KMS-11 (cell line): ENCODE data around the gene WNT11.

ENCODE experiments used
- H2AFZ ChIP-seq: fragments of 200-600 bp; sonication (generic); 2 replicates; pipeline ENCODE4 v1.6.1; 2016; ENCODE audit warnings: antibody characterized with exemption, mixed run types, low read depth
- H3K27ac ChIP-seq: fragments of 200-600 bp; sonication (generic); 2 replicates; pipeline ENCODE4 v1.6.1; 2016; ENCODE audit warnings: mild to moderate bottlenecking, mixed run types
- H3K27me3 ChIP-seq: fragments of 200-600 bp; sonication (generic); 2 replicates; pipeline ENCODE4 v1.6.1; 2017; ENCODE audit warnings: mild to moderate bottlenecking, low read depth, mixed run types, moderate library complexity; ENCODE audit not compliant: insufficient read depth
- H3K36me3 ChIP-seq: fragments of 200-600 bp; sonication (generic); 2 replicates; pipeline ENCODE4 v1.6.1; 2017; ENCODE audit warnings: mild to moderate bottlenecking, mixed run types; ENCODE audit not compliant: insufficient read depth
- H3K4me1 ChIP-seq: fragments of 200-600 bp; sonication (generic); 2 replicates; pipeline ENCODE4 v1.6.1; 2016; ENCODE audit warnings: mild to moderate bottlenecking, low read depth, mixed run types; ENCODE audit not compliant: poor library complexity, severe bottlenecking
- H3K4me2 ChIP-seq: fragments of 200-600 bp; sonication (generic); 2 replicates; pipeline ENCODE4 v1.7.0; 2016; ENCODE audit warnings: mild to moderate bottlenecking, mixed run types
- H3K4me3 ChIP-seq: fragments of 200-600 bp; sonication (generic); IDR thresholded peaks from 2 replicates; pipeline ENCODE4 v1.6.1; 2017; ENCODE audit warnings: low read depth, low read length, mixed read lengths; ENCODE audit not compliant: insufficient read depth
- H3K79me2 ChIP-seq: fragments of 200-600 bp; sonication (generic); 2 replicates; pipeline ENCODE4 v1.6.1; 2016; ENCODE audit warnings: low read depth, mixed run types; ENCODE audit not compliant: insufficient read depth
- H3K9ac ChIP-seq: fragments of 200-600 bp; sonication (generic); 2 replicates; pipeline ENCODE4 v1.6.1; 2016; ENCODE audit warnings: mild to moderate bottlenecking, mixed run types
- H4K20me1 ChIP-seq: fragments of 200-600 bp; sonication (generic); 2 replicates; pipeline ENCODE4 v1.6.1; 2016; ENCODE audit warnings: mild to moderate bottlenecking, mixed run types; ENCODE audit not compliant: insufficient read depth
- TF ChIP-seq, protein P1 (sequence below): fragments of 200-600 bp; sonication (generic); conservative IDR thresholded peaks from 2 replicates; pipeline ENCODE4 v1.6.1; 2017; ENCODE audit warnings: low read depth, mild to moderate bottlenecking, antibody characterized with exemption, low read length, moderate library complexity, mixed read lengths

Gene WNT11

DNA sequence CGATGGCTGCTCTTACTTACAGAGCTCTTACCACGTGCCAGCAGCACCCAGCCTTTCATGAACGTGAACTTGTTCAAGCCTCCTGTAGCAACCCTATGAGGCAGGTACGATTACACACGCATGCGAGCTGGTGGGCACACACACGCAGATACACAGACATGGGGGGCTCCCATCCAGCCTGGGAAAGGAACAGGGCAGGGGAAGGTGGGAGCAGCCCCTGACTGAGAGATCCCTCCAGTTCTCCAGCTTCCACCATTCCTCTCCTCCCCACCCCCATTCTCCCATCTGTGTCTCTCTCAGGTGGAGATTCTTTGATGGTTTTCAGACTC lies 37.6 kb upstream of the WNT11 start:
- Histone ChIP-seq H3K4me2 (no peak overlapping the region), H3K9ac (no peak overlapping the region), H4K20me1 (no peaks in the 10 kb centered on the region), H3K27ac (no peak overlapping the region), H3K4me1 (no peaks in the 10 kb centered on the region), H2AFZ (no peak overlapping the region), H3K79me2 (no peaks in the 10 kb centered on the region), H3K36me3 (no peaks in the 10 kb centered on the region), H3K27me3 (no peaks in the 10 kb centered on the region), H3K4me3 (no peak overlapping the region)
- TF ChIP-seq, protein P1, sequence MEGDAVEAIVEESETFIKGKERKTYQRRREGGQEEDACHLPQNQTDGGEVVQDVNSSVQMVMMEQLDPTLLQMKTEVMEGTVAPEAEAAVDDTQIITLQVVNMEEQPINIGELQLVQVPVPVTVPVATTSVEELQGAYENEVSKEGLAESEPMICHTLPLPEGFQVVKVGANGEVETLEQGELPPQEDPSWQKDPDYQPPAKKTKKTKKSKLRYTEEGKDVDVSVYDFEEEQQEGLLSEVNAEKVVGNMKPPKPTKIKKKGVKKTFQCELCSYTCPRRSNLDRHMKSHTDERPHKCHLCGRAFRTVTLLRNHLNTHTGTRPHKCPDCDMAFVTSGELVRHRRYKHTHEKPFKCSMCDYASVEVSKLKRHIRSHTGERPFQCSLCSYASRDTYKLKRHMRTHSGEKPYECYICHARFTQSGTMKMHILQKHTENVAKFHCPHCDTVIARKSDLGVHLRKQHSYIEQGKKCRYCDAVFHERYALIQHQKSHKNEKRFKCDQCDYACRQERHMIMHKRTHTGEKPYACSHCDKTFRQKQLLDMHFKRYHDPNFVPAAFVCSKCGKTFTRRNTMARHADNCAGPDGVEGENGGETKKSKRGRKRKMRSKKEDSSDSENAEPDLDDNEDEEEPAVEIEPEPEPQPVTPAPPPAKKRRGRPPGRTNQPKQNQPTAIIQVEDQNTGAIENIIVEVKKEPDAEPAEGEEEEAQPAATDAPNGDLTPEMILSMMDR: no peak

DNA sequence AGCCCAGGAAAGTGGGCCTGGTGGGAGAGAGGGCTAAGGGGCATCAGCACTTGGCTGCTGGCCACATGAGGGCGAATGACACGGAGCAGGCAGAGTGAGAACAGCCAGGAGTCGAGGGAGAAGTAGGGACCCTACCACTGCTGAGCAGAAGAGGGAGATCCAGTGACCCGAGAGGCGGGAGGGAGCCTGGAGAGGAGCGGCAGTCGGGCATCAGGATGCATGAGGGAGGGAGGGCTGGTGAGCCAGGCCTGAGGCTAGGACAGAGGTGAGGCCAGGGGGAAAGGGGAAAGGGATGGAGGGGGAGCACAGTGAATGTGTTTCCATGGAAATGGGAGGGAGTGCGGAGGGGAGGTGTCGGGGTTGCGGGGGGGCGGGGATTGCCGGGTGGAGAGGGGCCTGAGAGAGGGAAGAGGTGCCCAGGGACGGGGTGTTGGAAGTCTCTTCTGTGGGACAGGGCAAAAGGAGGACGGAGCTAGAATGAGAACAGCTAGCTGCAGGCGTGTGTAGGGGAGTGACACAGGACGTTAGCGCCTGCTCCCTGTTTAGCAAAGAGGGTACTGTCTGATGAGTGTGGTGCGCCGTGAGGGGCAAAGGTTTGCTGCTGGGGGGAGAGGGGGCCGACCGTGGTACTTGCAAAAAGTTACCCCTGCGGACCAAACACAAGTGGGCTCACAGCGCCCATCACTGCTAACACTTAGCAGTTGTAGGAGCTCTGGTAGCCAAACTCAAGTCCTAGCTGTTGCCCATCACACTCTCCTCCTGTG lies 37.1 kb upstream of the WNT11 start:
- H3K79me2 ChIP-seq: no peaks in the 10 kb centered on the region
- no peaks in the 10 kb centered on the region for H4K20me1 ChIP-seq
- H2AFZ ChIP-seq: no peak overlapping the region
- H3K4me2 ChIP-seq: no peak overlapping the region
- TF ChIP-seq, protein P1: no peak
- H3K27ac ChIP-seq: no peak overlapping the region
- no peaks in the 10 kb centered on the region for H3K36me3 ChIP-seq
- no peaks in the 10 kb centered on the region for H3K4me1 ChIP-seq
- no peak overlapping the region for H3K9ac ChIP-seq
- H3K4me3 ChIP-seq: no peak overlapping the region
- no peaks in the 10 kb centered on the region for H3K27me3 ChIP-seq

DNA sequence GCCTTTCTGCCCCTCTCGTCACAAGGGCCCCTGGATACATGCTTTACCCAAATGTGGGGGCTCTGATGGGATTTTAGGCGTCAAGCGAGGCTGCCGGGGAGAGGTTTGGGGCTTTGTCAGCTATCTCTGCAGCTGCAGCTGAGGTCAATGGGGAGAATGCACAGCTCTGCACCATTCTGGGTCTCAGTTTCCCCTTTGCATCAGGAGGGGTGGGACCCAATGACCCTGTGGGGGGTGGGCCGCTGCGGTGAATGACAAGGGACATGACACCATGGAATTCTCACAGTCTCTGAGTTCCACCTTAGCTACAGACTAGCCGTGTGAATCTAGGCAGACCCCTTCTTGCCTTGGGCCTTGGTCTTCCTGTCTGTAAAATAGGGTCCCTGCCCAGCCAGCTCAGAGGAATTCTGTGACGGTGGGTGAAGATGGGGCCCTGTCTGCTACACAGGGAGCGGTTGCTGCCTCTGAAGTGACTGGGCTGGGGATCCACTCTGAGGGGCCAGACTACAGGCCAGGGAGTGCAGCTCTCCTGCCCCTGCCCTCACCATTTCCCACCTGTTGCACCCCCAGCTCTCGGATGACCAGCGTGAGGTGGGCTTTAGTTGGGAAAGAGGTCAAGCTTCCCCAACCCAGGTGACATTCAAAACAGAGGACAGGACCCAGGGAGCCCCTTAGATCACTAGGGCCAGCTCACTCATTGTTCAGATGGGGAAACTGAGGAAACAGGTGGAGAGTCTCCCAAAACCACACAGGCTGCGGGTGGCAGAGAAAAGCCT lies 35.9 kb upstream of the WNT11 start:
- H3K27ac ChIP-seq: no peak overlapping the region
- H3K79me2 ChIP-seq: no peaks in the 10 kb centered on the region
- TF ChIP-seq, protein P1: no peak
- H4K20me1 ChIP-seq: no peaks in the 10 kb centered on the region
- no peak overlapping the region for H3K9ac ChIP-seq
- no peak overlapping the region for H3K4me3 ChIP-seq
- H3K27me3 ChIP-seq: no peaks in the 10 kb centered on the region
- no peaks in the 10 kb centered on the region for H3K36me3 ChIP-seq
- no peak overlapping the region for H3K4me2 ChIP-seq
- H2AFZ ChIP-seq: no peak overlapping the region
- H3K4me1 ChIP-seq: peaks cover 6% of the 10 kb centered on the region

DNA sequence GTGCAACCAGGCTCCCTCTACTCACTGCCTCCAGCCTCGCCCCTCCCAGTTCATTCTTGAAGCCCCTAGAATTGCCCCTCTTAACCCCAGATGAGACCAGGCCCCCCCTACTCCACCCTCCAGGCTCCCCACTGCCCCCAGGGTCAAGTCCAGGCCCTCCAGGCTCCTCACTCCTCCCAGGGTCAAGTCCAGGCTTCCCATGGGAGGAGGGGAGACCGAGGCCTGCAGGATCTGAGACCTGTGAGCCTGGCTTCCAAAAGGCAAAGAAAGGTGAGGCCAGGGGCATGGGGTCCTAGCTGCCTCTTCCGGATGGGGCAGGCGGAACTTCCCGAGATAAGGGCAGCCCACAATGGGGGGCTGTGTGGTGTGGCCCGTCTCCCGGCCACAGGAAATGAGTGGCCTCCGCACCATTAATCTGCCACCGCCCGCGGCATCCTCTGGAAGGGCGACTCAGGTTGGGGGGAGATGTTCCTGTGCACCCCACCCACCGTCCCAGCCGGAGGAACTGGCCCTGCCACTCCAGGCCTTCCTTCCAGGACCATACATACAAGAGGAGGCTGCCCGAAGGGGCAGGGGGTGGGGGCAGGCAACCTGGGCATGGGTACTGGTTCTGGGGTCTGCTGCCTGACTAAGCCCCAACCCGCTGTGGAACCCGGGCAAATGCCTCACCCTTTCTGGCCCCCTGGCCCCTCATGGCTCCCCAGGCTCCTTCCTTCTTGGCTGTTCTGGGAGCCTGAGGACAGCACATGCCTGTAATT lies 35.1 kb upstream of the WNT11 start:
- Histone ChIP-seq H4K20me1 (no peaks in the 10 kb centered on the region), H2AFZ (no peak overlapping the region)

More for the DNA sequence above, 35.1 kb upstream of the WNT11 start:
- no peaks in the 10 kb centered on the region for H3K79me2 ChIP-seq
- no peak overlapping the region for H3K9ac ChIP-seq
- peaks cover 6% of the 10 kb centered on the region for H3K4me1 ChIP-seq
- no peaks in the 10 kb centered on the region for H3K27me3 ChIP-seq
- no peak overlapping the region for H3K4me2 ChIP-seq
- TF ChIP-seq, protein P1: no peak
- no peak overlapping the region for H3K4me3 ChIP-seq
- H3K27ac ChIP-seq: no peak overlapping the region
- no peaks in the 10 kb centered on the region for H3K36me3 ChIP-seq
